DMS 273 treated with DMSO at 0.1 percent for 48 hours (cell line): ENCODE measurements around the gene CLPSL2.
A peak's percentile ranks its signal among the peaks of the same experiment; 100 is the strongest.
"Not testable (repeated sequence)": the region's sequence is repeated elsewhere in the genome, so short reads cannot be mapped to it uniquely, and the experiment has no call there.

ENCODE experiments used
- DNase-seq: peaks from one replicate; lab custom pipeline; 2025; lab: John Stamatoyannopoulos, UW

CLPSL2 gene, protein sequence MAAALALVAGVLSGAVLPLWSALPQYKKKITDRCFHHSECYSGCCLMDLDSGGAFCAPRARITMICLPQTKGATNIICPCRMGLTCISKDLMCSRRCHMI

DNA sequence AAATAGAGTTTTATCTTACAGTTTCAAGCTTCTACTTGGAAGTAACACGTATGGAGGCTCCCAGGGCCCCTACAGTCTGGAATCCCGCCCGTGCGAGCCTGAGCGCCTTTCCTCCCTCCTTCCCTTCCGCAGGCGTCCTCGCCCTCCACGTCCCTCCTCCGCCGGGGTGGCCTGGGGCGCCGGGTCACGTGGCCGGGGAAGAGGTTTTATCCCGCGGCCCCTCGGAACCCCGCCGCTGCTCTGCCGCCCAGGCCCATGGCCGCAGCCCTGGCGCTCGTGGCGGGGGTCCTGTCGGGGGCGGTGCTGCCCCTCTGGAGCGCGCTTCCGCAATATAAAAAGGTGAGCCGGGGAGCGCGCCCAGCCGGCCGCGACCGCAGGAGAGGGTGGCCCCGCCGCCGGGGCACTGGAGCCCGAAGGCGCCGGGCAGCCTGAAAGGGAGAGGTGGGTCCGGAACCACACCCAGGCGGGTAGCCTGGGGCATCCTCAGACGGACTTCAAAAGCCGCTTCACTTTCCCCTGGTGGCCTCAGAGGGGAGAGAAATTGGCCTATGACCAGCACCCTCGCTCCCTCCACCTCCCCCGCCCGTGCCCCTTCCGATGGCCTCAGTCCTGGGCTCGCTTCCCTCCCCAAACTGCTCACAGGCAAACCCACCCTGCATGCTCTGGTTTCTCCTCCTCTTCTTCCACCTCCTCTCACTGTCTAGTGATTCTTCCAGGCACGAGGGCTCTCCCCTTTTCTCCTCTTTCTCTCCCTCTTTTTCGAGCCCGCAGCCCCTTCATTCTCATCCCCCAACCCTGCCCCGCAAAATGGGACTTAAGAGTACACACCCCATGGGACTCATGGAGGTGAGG, at the start of gene CLPSL2:
Gene CLPSL2, plus strand, starts transcription at position 235 of the 852 bp plus-strand sequence. Its CDS starts 21 bp downstream, at position 256.
- DNase-seq = no peak

DNA sequence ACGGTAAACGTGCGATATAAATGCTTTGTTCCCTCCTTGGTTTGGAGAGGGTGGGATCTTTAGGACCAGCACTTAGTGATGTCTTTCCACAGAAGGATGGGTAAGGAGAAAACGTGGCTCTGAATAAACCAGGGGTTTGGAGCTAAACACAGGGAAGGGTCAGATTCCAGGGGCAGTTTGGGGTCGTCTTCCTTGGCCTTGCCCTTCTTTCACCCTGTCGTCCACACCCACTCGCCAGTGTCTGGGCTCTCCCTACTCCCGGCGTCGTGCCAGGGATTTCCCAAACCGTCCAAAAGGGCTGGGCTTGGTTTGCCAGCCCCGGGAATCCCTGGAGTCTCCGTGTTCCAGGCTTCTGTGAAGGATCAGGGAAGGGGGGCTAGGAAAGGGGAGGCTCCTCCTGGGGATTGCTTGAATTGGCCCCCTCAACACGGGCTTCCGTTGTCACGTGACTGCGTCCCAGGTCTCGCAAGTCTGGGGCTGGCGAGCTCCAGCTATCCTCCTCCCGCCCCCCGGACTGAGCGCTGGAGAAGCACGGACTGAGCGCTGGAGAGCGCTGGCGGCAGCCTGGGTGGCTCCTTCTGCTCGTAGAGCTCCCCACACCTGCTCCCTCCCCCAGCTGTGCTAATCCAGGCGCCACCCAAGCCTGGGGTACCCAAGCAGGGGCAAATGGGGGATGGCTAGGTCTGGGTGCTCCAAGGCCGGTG, 49.0 kb upstream of the CLPSL2 start:
- peak; percentile 60 for DNase-seq

DNA sequence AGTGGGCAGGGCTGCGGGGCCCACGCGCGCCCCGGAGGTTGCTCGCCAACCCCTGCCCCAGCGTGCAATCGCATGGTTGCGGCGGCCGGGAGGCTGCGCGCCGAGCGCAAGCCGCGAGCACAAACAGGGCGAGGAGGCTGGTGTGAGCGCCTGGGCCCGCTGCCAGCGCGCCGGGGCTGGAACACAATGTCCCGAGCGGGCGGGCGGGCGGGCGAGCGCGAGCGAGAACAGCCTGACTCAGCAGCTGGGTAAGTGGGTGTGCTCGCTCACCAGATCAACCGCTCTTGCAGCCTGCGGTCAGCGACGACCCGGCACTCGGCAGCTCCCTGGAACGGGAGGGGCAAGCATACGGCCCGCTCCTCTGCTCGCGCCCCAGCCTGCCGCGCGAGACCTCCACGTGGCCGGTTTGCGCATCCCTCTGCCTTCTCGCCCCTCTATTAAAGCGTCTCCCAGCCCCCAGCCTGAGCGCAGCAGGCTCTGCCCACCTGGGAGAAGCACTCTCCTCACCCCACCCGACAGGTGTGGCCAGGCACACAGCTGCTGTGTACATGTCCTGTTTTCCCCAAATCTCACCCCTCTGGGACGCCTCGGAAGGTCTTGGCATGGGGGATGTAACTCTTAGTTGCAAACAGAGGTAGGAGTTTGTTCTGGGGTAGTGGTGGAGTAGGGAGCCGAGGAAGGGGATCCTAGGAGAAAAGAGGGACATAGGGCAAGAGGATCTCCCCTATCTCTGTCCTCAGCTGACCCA, 48.3 kb upstream of the CLPSL2 start:
- peak; percentile 84 for DNase-seq

DNA sequence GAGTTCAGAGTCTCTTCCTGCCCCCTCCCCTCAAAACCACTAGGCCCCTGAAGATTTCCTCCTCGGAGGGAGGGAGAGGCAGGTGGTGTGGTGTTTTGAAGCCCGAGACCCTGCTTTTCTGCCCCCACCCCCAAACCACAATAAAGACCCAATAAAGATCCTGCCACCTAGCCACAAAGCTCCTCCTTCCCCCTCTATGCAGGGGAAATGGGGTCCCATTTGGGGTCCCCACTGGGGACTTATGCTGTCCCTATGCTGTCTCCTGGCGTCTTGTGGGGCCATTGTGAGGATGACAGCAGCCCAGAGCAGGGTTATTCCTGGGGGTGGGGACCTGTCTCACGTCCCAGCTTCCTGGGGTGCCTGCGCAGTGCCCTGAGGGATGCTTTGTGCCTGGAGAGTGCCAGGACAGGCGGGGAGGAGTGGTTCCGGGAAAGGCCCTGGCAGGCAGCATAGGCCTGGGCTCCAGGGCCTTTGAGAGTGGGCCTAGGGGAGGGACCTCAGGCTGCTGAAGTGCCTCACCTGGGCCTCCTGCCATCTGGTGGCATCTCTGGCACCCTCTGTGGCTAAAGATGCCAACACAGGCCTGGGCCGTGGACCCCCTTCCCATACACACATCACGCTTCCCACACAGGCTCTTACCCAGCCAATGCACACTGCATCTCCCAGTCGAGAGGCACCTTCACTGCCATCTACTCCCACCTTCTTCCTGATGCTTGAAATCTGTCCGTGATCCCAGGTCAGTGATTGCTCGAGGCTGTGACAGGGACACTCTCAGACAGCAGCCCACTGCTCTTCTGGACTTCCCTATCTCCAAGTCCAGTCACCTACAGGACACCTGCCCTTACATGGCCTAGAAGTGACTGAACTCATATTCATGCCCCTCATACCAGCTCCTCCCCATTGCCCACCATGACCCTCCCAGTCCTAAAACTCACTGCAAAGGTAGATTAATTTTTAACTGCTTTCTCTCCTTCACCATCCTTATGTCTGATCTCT, 47.4 kb upstream of the CLPSL2 start:
- no peak for DNase-seq

DNA sequence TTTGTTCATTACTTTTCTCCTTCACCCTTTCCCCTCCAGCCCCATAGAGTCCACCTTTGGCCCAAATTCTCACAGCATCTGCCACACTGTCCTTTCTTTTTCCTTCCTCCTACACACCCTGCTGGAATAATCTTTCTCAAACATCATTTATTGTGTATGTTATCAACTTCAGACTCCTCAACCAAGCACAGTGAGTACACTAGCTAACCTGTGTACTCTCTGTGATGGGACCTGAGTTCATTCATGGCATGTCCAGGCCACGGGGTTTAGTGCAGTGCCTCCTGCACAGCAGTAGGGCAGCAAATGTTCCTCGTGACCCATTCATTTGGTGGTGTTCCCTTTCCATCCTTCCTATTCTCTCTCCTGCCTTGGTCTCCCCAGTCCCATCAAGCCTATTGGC, 46.7 kb upstream of the CLPSL2 start:
- no peak for DNase-seq

DNA sequence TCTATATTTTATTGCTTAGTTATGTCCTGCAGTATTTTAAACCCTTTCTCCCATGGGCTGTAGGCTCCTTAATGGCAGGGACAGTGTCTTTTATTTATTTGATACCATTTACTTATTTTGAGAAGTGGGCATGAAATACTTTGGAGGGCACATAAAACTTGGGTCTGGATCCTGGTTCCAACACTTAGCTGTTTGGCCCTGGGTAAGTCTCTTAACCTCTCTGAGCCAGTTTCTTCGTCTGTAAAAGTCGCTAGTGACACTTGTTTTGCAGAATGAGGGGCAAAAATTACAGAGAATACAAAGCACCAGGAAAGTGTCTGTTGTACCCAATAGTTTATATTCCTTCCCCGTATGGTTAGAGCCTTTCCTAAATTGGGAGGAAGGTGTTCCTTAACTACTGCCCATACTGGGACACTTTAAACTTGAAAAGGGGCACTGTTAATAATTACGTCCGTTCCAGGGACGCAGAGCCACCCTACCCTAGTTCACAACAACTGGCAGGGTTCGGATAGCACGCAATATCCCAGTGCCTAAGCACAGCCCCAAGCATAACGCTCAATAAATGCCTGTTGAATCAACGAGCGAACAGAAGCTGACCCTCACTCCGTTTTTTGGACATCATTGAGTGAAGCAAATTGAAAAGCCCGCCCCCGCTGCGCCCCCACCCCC, 45.5 kb upstream of the CLPSL2 start:
- no peak for DNase-seq

DNA sequence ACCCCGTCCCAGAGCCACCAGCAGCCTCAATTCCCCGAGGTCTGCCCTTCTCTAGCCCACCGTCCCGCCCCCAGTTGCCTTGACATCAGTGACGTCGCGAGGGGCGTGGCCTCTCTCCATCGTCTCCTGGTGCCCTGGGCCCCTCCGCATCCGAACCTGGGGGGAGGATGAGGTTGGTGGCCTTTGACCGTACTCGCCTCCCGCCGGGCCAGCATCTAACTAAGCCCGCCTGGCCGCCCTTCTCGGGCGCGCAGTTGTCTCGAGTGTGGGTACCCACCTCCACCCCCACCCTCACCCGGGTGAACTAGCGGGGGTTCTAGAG, 45.0 kb upstream of the CLPSL2 start:
- DNase-seq = peak; percentile 70

DNA sequence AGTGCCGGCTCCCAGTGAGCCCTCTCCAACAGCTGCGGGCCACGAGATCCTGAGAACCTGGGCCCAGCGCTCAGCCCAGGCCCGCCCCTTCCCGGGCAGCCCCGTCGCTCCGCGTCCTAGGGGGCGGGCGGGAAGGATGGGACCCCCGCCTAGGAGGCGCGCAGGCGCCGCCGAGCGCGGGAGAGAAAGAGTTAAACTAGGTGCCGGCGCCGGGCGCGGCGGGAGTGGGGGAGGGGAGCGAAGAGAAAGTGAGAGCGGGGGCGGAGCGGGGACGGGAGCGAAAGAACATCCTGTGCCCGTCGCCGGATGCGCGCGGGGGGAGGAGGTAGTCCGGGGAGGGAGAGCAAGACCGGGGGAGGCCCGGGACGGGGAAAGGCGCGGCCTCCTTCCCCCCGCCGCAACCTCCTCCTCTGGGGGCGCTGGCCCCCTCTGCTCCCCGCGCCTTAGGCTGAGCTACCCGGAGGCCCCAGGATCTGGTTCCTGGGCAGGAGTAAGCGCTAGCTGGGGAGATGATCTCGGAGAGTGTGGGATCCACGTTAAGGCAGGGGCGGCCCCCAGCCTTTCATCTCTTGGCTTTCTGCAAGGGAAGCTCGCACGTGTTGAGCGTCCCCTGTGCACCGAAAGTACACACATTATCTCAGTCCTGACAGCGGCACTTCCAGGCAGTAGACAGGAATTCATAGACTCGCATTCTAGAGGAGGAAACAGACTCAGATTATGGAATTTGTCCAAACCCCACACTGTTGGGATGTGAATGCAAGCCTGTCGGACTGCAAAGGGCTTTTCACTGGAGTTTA, 44.5 kb upstream of the CLPSL2 start:
- peak; percentile 49 for DNase-seq

DNA sequence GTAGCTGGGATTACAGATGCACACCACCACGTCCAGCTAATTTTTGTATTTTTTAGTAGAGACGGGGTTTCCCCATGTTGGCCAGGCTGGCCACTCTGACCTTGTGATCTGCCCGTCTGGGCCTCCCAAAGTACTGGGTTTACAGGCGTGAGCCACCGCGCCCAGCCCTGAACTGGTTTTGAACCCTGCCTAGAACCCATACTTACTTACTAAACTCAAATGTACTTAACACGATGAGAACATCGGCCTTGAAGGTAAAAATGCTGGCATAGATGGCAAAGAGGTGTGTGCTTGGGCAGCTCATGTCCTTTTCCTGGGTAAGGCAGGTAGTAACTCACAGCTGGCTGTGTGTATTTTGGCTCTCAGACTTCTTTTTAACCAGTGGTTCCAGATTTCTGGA, 42.8 kb upstream of the CLPSL2 start:
- no peak for DNase-seq

DNA sequence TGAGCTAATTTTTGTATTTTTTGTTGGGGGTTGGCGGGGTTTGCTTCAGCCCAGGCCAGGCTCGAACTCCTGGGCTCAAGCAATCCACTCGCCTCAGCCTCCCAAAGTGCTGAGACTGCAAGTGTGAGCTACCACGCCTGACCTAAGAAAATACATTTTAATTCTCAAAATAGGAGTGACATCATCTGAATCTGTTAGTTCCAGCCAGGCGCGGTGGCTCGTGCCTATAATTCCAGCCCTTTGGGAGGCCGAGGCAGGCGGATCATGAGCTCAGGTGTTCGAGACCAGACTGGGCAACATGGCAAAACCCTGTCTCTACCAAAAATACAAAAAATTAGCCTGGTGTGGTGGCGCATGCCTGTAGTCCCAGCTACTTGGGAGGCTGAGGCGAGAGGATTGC, 42.1 kb upstream of the CLPSL2 start:
- DNase-seq = not testable (repeated sequence)

DNA sequence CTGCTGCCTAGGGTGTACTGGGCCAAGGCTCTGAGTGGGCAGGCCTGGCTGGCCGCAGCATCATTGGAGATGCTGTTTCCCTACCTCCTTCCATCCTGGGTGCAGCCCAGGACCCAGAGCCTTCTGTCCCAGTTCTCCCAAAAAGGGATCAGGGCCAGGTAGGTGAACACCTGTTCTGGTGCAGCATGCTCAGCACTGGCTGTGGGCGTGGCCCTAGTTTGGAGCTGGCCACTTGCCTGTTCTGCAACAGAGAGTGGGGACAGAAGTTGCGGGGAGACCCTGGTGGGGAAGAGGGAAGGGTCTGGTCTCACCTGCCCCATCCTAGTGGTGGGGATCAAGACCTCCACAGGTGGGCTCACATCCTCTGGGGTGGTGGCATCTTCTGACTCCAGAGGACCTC, 40.9 kb upstream of the CLPSL2 start:
- no peak for DNase-seq

DNA sequence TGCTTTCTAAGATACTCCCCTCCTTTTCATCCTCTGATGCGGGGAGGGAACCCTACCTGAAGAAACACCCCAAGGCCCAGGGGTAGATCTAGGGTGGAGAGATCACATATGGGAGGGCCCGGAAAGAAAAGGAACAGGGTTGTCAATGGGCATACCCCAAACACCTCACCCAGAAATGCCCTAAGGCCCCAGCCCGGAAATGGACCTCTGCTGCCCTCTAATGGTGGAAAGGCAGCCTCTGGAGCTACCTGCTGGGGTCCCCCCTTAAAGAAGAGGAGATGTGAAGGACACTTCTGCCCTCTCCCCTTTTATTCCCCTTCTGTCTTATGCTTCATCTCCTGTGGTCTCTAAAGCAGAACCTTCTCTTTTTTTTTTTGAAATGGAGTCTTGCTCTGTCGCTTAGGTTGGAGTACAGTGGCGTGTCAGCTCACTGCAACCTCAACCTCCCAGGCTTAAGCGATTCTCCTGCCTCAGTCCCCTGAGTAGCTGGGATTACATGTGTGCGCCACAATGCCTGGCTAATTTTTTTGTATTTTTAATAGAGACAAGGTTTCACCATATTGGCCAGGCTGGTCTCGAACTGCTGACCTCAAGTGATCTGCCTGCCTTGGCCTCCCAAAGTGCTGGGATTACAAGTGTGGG, 40.0 kb upstream of the CLPSL2 start:
- DNase-seq = peak; percentile 6

DNA sequence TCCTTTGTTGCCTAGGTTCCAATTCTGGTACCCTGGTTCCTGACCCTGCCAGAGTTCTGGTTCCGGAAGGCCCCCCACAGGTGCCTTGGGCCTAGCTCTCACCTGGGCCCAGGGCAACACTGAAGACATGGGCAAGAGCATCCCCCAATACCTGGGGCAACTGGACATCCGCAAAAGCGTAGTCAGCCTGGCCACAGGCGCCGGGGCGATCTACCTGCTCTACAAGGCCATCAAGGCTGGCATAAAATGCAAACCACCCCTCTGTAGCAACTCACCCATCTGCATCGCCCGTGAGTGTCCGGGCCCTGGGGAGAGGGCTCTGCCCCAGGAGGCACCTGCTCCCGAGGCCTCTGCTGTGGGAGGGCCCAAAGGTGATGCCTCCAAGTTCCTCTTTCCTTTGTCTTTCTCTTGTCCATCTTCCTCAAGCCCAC, 39.4 kb upstream of the CLPSL2 start, which contains the start of gene ARMC12:
Gene ARMC12, plus strand, starts transcription at position 51 of the 431 bp plus-strand sequence. Its CDS starts 77 bp downstream, at position 128.
- no peak for DNase-seq

DNA sequence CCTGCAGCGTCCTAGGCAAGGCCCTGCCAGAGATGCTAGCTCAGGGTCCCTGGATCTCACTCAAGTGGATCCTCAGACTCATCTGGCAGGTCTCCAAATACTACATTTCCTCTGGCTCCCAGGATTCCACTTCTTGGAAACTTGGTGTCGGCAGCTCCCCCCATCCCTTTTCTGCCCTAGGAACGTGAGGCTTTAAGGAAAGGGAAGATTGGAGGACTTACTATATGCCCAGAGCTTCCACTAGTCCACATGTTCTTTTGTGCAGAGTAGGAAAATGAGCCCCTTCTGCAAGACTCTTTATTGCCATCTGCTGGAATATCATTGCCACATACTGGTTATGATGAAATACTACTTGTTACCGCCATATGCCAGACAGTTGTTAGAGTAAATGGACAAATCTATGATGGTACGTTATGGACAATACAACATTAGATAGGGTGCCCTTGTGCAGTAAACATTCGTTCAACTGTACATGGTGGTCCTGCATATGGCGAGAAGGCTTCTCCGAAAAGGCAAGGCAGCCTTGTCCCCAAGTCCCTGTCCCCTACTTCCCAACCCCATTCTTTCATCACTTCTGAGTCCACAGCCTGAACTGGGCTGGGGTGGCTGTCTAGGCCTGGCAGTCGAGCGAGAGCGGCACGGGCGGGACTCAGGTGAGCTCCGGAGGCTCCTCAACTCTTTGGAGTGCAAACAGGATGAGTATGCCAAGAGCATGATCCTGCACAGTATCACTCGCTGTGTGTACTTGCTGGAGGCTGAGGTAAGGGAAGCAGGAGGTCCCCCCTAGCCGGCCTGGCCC, 38.8 kb upstream of the CLPSL2 start:
- peak; percentile 84 for DNase-seq

DNA sequence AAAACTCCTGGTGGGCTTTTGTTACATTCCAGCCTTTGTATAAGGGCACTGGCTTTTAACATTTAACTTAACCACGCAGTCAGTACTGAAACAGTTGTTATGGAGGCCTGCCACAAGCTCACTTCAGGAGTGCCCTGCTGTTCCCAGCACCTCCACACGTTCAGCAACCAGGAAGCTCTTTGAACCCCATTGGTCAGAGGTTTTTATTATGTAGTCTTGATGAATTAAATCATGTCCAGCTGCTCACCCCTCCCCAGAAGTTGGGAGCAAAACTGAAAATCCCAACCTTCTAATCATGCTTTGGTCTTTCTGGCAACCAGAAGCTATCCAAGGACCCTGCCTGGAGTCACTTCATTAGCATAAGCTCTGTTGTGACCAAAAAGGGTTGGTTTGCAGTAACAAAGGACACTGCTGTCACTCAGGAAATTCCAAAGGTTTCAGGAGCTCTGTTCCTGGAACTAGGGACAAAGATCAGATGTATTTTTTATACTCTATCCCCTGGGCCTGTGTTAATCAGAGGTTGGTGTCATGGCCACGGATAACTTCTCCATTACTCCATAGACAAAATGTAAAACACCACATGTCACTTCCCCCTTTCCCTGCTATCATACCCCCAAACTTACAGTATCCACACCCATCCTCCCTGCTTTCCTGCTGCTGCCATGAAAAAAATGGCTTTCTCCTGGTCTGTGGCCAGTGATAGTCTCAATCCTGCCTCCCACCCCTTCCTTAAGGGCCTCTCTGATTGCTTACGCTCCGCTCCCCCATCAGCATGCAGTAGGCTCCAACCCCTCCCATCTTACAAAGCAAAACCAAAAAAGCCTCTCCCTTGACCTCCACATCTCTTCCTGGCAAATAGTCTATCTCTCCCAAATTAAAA, 36.5 kb upstream of the CLPSL2 start:
- no peak for DNase-seq

DNA sequence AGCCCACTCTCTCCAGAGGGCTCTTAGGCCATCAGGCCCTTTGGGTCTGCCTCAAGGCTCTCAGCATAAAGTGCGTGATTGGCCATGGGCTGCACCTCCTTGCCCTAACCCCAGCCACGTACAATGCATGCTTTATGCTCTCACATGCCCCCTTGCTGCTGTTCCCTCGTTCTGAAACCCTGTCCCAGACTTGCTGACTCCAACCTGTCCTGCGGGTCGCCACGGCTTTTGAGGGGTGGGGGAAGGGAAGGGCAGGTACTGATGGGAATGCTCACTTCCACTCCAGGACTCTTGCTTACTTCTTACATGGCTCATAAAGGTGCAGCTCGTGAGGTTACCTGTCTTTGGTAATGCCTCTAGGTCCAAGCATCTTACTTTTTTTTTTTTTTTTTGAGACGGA, 33.6 kb upstream of the CLPSL2 start:
- no peak for DNase-seq

DNA sequence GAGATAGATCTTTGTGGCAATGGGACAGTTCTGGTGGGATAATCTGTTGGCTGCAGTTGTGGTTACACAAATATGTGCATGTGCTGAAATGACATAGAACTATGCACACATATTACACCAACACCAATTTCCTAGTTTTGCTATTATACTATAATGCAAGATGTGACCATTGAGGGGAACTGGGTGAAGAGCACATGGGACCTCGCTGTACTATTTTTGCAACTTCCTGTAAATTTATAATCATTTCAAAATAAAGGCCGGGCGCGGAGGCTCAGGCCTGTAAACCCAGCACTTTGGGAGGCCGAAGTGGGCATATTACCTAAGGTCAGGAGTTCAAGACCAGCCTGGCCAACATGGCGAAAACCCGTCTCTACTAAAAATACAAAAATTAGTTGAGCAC, 30.9 kb upstream of the CLPSL2 start:
- no peak for DNase-seq
